Heart left ventricle (tissue), 13 donors: ENCODE results near the gene CAMTA1.

Source experiments
- CTCF ChIP-seq, 12 donors: fragments of 200-600 bp; sonication (generic) in 4 of 12; IDR thresholded peaks; one replicate each; pipeline versions ENCODE4 v1.5.0 to v1.8.0; 2018 to 2022; ENCODE audit warnings: antibody characterized with exemption in 12 of 12, mild to moderate bottlenecking in 5 of 12
- POLR2A ChIP-seq, 2 donors: fragments of 450-650 bp; IDR thresholded peaks; one replicate each; pipeline ENCODE4 v1.6.1; 2017; ENCODE audit warnings: antibody characterized with exemption in 2 of 2, mild to moderate bottlenecking in 2 of 2, moderate library complexity in 2 of 2
- donor health status: ischemic (EF 13 %, LVEDD 7.1; RV severe dilation, severe dysfunction).
- donor health status: DM: no; HTN: yes; CAD: no.
- donor health status: DM: no; HTN: no; CAD: no.
- donor health status: ischemic (EF 25% LVEDD 6.9; RV normal size, moderate dysfunction).
- donor health status: ischemic (EF 25% LVEDD 5.7; RV mildly dilated, moderate dysfunction).
- donor health status: ischemic (EF 35%, LVEDD 5.7; RV mildly dilated, moderate dysfunction).
- donor health status: nonischemic (EF 11% LVEDD 7.7; RV severe dilation, severe dysfunction).
- donor health status: DM: yes; HTN: yes; CAD: no.
- donor health status: PGD.
- donor health status: ischemic (EF 29% LVEDD 5.4; RV normal size, mild dysfunction).
- donor health status: nonischemic (EF 23%, LVEDD 6.1; RV moderate dilation, normal function).

DNA sequence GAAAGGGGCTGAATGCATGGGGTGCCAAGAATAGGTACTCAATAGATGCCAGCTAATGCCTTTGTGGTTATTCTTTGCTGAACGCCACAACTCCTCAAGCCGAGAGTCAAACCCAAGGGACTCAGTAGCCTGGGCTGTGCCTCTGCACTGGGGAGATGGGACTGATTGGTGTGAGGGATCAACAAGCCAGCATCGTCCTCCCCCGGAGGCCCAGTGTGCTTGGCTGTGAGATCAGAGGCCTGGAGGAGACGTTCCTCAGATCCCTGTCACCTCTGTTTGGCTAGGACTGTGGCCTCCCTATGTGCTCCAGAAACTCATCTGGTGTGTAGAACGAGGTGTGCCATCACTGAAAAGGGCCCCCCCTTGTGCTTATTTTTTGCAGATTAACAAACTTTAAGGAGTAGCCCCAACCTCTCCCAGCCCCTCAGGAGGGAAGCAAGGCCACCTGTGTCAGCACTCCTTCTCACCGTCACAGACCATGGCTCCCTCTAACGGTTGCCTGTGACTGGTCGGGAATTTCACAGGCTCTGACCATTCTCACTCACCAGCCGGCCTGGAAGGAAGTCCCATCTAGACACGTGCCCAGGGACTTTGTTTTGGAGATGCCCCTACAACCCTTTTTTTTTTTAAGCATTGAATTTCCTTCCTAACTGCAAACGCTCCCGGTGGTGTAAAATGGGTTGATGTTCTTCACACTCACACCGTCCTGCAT lies 791.8 kb downstream of the CAMTA1 start:
- peak in 11 of 12 donors; percentile 14 to 51 (median 29) for TF ChIP-seq CTCF (IDR thresholded peaks at IDR 0.05)
- TF ChIP-seq POLR2A (IDR thresholded peaks at IDR 0.05) = no peak
